Bronchial epithelial cell (primary cell): Measurements from ENCODE around the gene HOGA1. TPM values are rescaled to one million over a fixed set of nuclear protein-coding genes. Genes with fewer than 3 reads are reported as not detected.

ENCODE experiments used
- DNase-seq: peaks from one replicate; pipeline ENCODE4 v3.0.0-alpha.2; 2010; ENCODE audit warnings: low read depth
- FAIRE-seq: peaks from 2 replicates; lab custom pipeline; 2011; peaks lifted over from hg19 to GRCh38; lab: Jason Lieb, UNC
- H3K27me3 ChIP-seq: 2 replicates; pipeline ENCODE4 v1.5.1; 2011; ENCODE audit warnings: low read length; ENCODE audit not compliant: control insufficient read depth, insufficient read depth
- H3K36me3 ChIP-seq: 2 replicates; pipeline ENCODE4 v1.5.1; 2011; ENCODE audit warnings: low read length; ENCODE audit not compliant: control insufficient read depth, insufficient read depth
- H3K4me3 ChIP-seq: 2 replicates; pipeline ENCODE4 v1.5.1; 2011; ENCODE audit warnings: mild to moderate bottlenecking, low read depth, low read length, control low read depth
- CTCF ChIP-seq: IDR thresholded peaks from 2 replicates; pipeline ENCODE4 v1.5.1; 2011; ENCODE audit warnings: mild to moderate bottlenecking, moderate library complexity, low read length, control low read depth, inconsistent platforms; ENCODE audit not compliant: insufficient read depth, severe bottlenecking
- total RNA-seq: library from RNA; depleted of rRNA; stranded (reverse); fragments of >200 nt; gene quantifications from 2 replicates; pipeline ENCODE4 v1.2.1, GENCODE V29; 2014

Gene HOGA1
- total RNA-seq, 1 donor from 2014 or later = 0.26 TPM

- no peak for FAIRE-seq
- no peak for DNase-seq
- Histone ChIP-seq H3K27me3 (no peaks in the 10 kb centered on the region), H3K4me3 (no peak overlapping the region), H3K36me3 (no peaks in the 10 kb centered on the region)
- no peak for TF ChIP-seq CTCF
These were observed 37.0 kb upstream of the HOGA1 start for GRCh38 chr10:97547271-97547600.

GRCh38 chr10:97547962-97548361, 36.2 kb upstream of the HOGA1 start:
- Histone ChIP-seq H3K4me3 (no peak overlapping the region), H3K27me3 (no peaks in the 10 kb centered on the region), H3K36me3 (no peaks in the 10 kb centered on the region)
- no peak for TF ChIP-seq CTCF
- DNase-seq = no peak
- FAIRE-seq = no peak

DNA sequence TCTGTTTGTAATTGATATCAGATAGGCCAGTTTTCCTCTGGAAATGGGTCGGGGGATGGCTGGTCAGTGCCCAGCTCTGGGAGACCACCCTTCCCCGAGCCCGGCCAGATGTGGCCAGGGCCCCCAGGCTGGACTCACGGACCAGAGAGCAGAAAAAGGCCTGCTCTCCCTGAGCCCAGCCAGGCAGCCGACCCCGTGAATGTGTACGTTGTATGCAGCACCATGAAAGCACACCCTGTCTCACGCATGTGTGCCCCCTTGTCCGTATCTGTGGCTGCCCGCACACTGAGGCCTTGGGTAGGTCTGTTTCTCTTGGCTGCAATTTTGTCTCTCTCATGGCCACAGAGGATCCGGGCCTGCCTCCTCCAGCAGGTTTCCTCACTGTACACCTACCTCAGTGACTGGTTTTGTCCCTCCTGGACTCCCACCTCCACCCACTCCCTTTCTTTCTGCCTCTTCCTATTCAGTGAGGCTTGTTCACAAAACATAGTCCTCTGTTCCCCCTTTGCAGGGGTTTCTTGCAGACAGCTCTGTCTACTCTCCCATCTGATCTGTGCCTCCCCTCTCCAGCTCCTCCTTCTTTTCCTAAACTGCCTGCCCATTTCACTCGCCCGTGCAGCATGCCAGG, 35.2 kb upstream of the HOGA1 start:
- Histone ChIP-seq H3K4me3 (no peak overlapping the region), H3K36me3 (no peaks in the 10 kb centered on the region), H3K27me3 (no peaks in the 10 kb centered on the region)
- no peak for TF ChIP-seq CTCF
- DNase-seq (no peak), FAIRE-seq (no peak)

DNA sequence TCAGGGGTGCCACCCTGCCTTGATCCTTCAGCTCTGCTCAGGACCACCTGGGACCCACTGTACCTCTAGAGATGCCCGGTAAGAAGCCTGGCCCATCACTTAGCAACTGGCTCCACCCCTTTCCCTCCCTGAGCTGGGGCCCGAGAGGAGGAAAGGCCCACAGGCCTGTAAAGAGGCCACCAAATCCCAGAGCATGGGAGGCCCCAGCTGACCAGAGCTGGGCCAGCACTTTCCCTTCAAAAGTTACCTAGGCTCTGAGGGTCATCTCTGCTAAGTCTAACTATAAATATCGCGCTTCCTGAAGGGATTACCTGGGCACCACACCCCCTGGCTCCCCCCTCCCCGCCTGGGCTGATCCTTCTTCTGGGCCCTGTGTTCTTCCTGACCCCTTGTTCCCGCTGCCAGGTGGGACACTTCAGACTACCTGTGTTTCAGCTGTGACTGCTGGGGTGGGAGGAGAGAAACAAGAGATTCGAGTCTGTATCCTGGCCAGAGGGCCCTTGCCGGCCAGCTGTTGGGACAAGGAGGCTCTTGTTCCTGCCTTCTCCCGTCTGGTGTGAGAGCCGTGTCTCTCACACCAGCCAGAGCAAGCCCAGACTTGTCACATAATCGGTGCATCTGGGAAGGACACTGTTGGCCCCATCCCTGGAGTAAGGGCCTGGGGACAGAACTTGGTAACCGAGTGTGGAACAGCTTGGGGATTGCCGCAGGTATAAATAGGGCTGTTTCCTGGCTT, 34.4 kb upstream of the HOGA1 start:
- TF ChIP-seq CTCF = no peak
- Histone ChIP-seq H3K36me3 (no peaks in the 10 kb centered on the region), H3K27me3 (no peaks in the 10 kb centered on the region), H3K4me3 (no peak overlapping the region)
- DNase-seq = peak; percentile 60
- FAIRE-seq = no peak

DNA sequence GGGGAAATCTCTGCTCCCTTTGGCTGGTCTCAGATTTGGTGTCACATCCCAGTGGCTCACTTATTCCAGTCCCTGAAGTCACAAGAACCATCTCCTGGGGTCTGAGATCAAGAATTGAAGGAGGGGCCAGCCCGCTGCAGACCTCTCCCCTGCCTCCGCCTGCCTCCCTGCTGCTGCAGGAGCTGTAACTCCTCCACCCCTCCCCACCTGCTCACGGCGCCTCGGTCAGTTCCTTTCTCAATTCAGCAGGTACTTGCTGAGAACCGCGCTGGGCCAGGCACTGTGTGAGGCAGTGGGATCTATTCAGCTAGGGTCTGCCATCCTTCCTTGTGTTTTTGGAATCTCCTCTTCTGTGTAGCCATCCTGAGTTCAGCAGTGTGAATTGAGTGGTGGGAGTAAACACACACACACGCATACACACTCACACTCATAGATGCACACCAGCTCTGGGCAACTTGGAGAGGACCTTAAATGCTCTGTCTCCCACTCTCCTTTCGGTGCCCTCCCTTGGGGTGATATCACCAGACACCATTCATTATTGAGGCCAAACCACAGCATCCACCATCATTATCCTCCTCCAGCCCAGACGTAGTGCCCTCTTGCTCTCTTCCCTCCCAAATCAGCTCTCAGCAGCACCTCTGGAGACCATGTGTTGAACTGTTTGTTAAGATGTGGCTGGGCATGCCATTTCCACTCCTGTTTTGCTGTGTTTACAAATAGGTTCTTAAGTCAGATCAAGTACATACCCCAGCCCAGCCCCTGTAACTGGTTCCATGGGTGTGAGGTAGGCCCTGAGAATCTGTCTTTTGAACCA, 33.6 kb upstream of the HOGA1 start:
- Histone ChIP-seq H3K36me3 (no peaks in the 10 kb centered on the region), H3K4me3 (no peak overlapping the region), H3K27me3 (no peaks in the 10 kb centered on the region)
- DNase-seq = no peak
- peak; percentile 83 for FAIRE-seq
- TF ChIP-seq CTCF = no peak
